ENCODE measurements around the gene OR13C4. TPM values are rescaled to one million over a fixed set of nuclear protein-coding genes. Genes with fewer than 3 reads are reported as not detected.

The OR13C4 gene
- total and polyA plus RNA-seq, 9 donors, result not detected

GRCh38 chr9:104503440-104503839 is 23.6 kb downstream of the OR13C4 start:
- Histone ChIP-seq H3K4me3 (no peak overlapping the region), H3K27ac (no peak overlapping the region), H3K27me3 (no peaks in the 10 kb centered on the region), H3K36me3 (no peaks in the 10 kb centered on the region), H3K9me3 (no peaks in the 10 kb centered on the region), H3K4me1 (ENCODE audit: insufficient read depth) (no peaks in the 10 kb centered on the region)
- DNase-seq, result no peak
- intact Hi-C loops (cut with DNase I), result no loop called here
- TF ChIP-seq CTCF (IDR thresholded peaks at IDR 0.05) (no peak), POLR2A (IDR thresholded peaks at IDR 0.05) (no peak)

GRCh38 chr9:104494808-104495207 is 32.2 kb downstream of the OR13C4 start:
- 19 to 47% (median 19%) methylated on average over 3 of the region's 3 CpGs for WGBS, 3 donors
- Histone ChIP-seq H3K36me3 (no peaks in the 10 kb centered on the region), H3K9me3 (no peaks in the 10 kb centered on the region), H3K4me3 (no peak overlapping the region), H3K4me1 (ENCODE audit: insufficient read depth) (no peaks in the 10 kb centered on the region), H3K27ac (no peak overlapping the region), H3K27me3 (no peaks in the 10 kb centered on the region)
- TF ChIP-seq CTCF (IDR thresholded peaks at IDR 0.05), result no peak
- no peak for TF ChIP-seq EP300 (IDR thresholded peaks at IDR 0.05)
- TF ChIP-seq POLR2A (IDR thresholded peaks at IDR 0.05), result no peak
- intact Hi-C loops (cut with DNase I), result no loop called here
- no peak for DNase-seq

- Histone ChIP-seq H3K27ac (no peak overlapping the region), H3K9me3 (no peaks in the 10 kb centered on the region), H3K4me3 (no peak overlapping the region), H3K27me3 (no peaks in the 10 kb centered on the region), H3K36me3 (no peaks in the 10 kb centered on the region), H3K4me1 (ENCODE audit: insufficient read depth) (no peaks in the 10 kb centered on the region)
- intact Hi-C loops (cut with DNase I), result no loop called here
- WGBS, 3 donors, result 85 to 99% (median 93%) methylated on average over 2 of the region's 2 CpGs
- no peak for TF ChIP-seq POLR2A (IDR thresholded peaks at IDR 0.05)
- no peak for TF ChIP-seq EP300 (IDR thresholded peaks at IDR 0.05)
- no peak for TF ChIP-seq CTCF (IDR thresholded peaks at IDR 0.05)
- DNase-seq, result no peak
Observed at GRCh38 chr9:104485014-104485413, 42.0 kb downstream of the OR13C4 start.

GRCh38 chr9:104482921-104483570 is 44.0 kb downstream of the OR13C4 start:
- DNase-seq, result no peak
- TF ChIP-seq CTCF (IDR thresholded peaks at IDR 0.05) (no peak), POLR2A (IDR thresholded peaks at IDR 0.05) (no peak), EP300 (IDR thresholded peaks at IDR 0.05) (no peak)
- H3K9me3 ChIP-seq, result no peaks in the 10 kb centered on the region
- no peaks in the 10 kb centered on the region for H3K27me3 ChIP-seq
- no peak overlapping the region for H3K4me3 ChIP-seq
- no peak overlapping the region for H3K27ac ChIP-seq
- H3K4me1 ChIP-seq (ENCODE audit: insufficient read depth), result no peaks in the 10 kb centered on the region
- H3K36me3 ChIP-seq, result no peaks in the 10 kb centered on the region
- WGBS, 3 donors, result 30 to 36% (median 32%) methylated on average over 5 of the region's 5 CpGs
- intact Hi-C loops (cut with DNase I), result no loop called here

Other genes with a start within 250 kb of the OR13C4 start
- gene OR13F1, start 22.9 kb downstream of the OR13C4 start, total RNA-seq, result not detected
- gene OR13F1, start 22.9 kb downstream of the OR13C4 start, polyA plus RNA-seq, result not detected
- not detected for gene OR13C3, start 9.6 kb upstream of the OR13C4 start, total RNA-seq
- not detected for gene OR13C3, start 9.6 kb upstream of the OR13C4 start, polyA plus RNA-seq
- gene OR13C8, start 42.0 kb upstream of the OR13C4 start, total RNA-seq, result not detected
- not detected for gene OR13C8, start 42.0 kb upstream of the OR13C4 start, polyA plus RNA-seq
- gene OR13C5, start 72.2 kb upstream of the OR13C4 start, total RNA-seq, result not detected
- not detected for gene OR13C5, start 72.2 kb upstream of the OR13C4 start, polyA plus RNA-seq
- not detected for gene OR13C2, start 78.4 kb upstream of the OR13C4 start, total RNA-seq
- not detected for gene OR13C2, start 78.4 kb upstream of the OR13C4 start, polyA plus RNA-seq
- not detected for gene OR13C9, start 91.0 kb upstream of the OR13C4 start, total RNA-seq
- not detected for gene OR13C9, start 91.0 kb upstream of the OR13C4 start, polyA plus RNA-seq
- not detected for gene OR13D1, start 167.3 kb upstream of the OR13C4 start, total RNA-seq
- gene OR13D1, start 167.3 kb upstream of the OR13C4 start, polyA plus RNA-seq, result not detected
- 10 to 100 TPM; 12.6 to 22.8 (median 17.4) TPM for gene NIPSNAP3A, start 220.5 kb upstream of the OR13C4 start, total RNA-seq
- gene NIPSNAP3A, start 220.5 kb upstream of the OR13C4 start, polyA plus RNA-seq, result 10 to 100 TPM; 16.0 to 20.7 TPM
- 1 to 10 TPM; 2.9 to 7.1 (median 6.0) TPM for gene NIPSNAP3B, start 236.9 kb upstream of the OR13C4 start, total RNA-seq
- 1 to 10 TPM; 3.1 to 5.4 TPM for gene NIPSNAP3B, start 236.9 kb upstream of the OR13C4 start, polyA plus RNA-seq

Data from ovary (tissue), 9 donors.